Measurements from ENCODE around the gene EIF4G2.
A peak's percentile ranks its signal among the peaks of the same experiment; 100 is the strongest.

The EIF4G2 gene

GRCh38 chr11:10829139-10829538, 20.4 kb upstream of the EIF4G2 start:
- Histone ChIP-seq H3K27ac (ENCODE audit: low read depth, low read length, poor library complexity, severe bottlenecking) (no peak overlapping the region), H3K27me3 (ENCODE audit: insufficient read depth, low read length) (no peaks in the 10 kb centered on the region), H3K4me2 (ENCODE audit: low read length) (no peak overlapping the region), H3K9me3 (ENCODE audit: low read length) (no peaks in the 10 kb centered on the region), H3K4me1 (ENCODE audit: insufficient read depth, low read length, severe bottlenecking) (peaks cover 19% of the 10 kb centered on the region), H3K36me3 (ENCODE audit: insufficient read depth, low read length) (no peaks in the 10 kb centered on the region; the same call in 1 of the 2 replicates), H3K9me2 (ENCODE audit: low read depth, low read length) (no peaks in the 10 kb centered on the region), H3K4me3 (ENCODE audit: low read depth, low read length, poor library complexity, severe bottlenecking) (no peak overlapping the region), H3K79me2 (ENCODE audit: insufficient read depth, low read length) (no peaks in the 10 kb centered on the region), H4K20me1 (ENCODE audit: insufficient read depth, low read length) (no peaks in the 10 kb centered on the region), H3F3A (ENCODE audit: insufficient read depth, low read length) (no peaks in the 10 kb centered on the region), H2AFZ (ENCODE audit: low read length) (no peak overlapping the region), H3K9ac (ENCODE audit: low read length) (no peak overlapping the region)
- TF ChIP-seq CTCF (IDR thresholded peaks at IDR 0.05; ENCODE audit: low read length) (no peak), EZH2 (IDR thresholded peaks at IDR 0.05; ENCODE audit: borderline replicate concordance, low read length) (no peak)

GRCh38 chr11:10828402-10828801, 19.7 kb upstream of the EIF4G2 start:
- no peak overlapping the region for H3K4me2 ChIP-seq (ENCODE audit: low read length)
- H3K9me3 ChIP-seq (ENCODE audit: low read length), result no peaks in the 10 kb centered on the region
- no peaks in the 10 kb centered on the region; the same call in 1 of the 2 replicates for H3K36me3 ChIP-seq (ENCODE audit: insufficient read depth, low read length)
- H4K20me1 ChIP-seq (ENCODE audit: insufficient read depth, low read length), result no peaks in the 10 kb centered on the region
- no peak overlapping the region for H3K4me3 ChIP-seq (ENCODE audit: low read depth, low read length, poor library complexity, severe bottlenecking)
- H3K27me3 ChIP-seq (ENCODE audit: insufficient read depth, low read length), result no peaks in the 10 kb centered on the region
- H3K9ac ChIP-seq (ENCODE audit: low read length), result no peak overlapping the region
- no peaks in the 10 kb centered on the region for H3F3A ChIP-seq (ENCODE audit: insufficient read depth, low read length)
- H3K4me1 ChIP-seq (ENCODE audit: insufficient read depth, low read length, severe bottlenecking), result peaks cover 26% of the 10 kb centered on the region
- no peak overlapping the region for H3K27ac ChIP-seq (ENCODE audit: low read depth, low read length, poor library complexity, severe bottlenecking)
- no peaks in the 10 kb centered on the region for H3K79me2 ChIP-seq (ENCODE audit: insufficient read depth, low read length)
- no peak overlapping the region for H2AFZ ChIP-seq (ENCODE audit: low read length)
- no peaks in the 10 kb centered on the region for H3K9me2 ChIP-seq (ENCODE audit: low read depth, low read length)
- TF ChIP-seq CTCF (IDR thresholded peaks at IDR 0.05; ENCODE audit: low read length) (no peak), EZH2 (IDR thresholded peaks at IDR 0.05; ENCODE audit: borderline replicate concordance, low read length) (no peak)

- Histone ChIP-seq H3K4me2 (ENCODE audit: low read length) (peak overlapping the region; percentile 55), H4K20me1 (ENCODE audit: insufficient read depth, low read length) (no peaks in the 10 kb centered on the region), H2AFZ (ENCODE audit: low read length) (peak overlapping the region; percentile 97), H3K9me3 (ENCODE audit: low read length) (no peaks in the 10 kb centered on the region), H3K27ac (ENCODE audit: low read depth, low read length, poor library complexity, severe bottlenecking) (peak overlapping the region; percentile 45), H3K27me3 (ENCODE audit: insufficient read depth, low read length) (no peaks in the 10 kb centered on the region), H3K36me3 (ENCODE audit: insufficient read depth, low read length) (no peaks in the 10 kb centered on the region; the same call in 1 of the 2 replicates), H3F3A (ENCODE audit: insufficient read depth, low read length) (no peaks in the 10 kb centered on the region), H3K4me1 (ENCODE audit: insufficient read depth, low read length, severe bottlenecking) (peaks cover 33% of the 10 kb centered on the region), H3K9ac (ENCODE audit: low read length) (no peak overlapping the region; the same call in 1 of the 2 replicates), H3K4me3 (ENCODE audit: low read depth, low read length, poor library complexity, severe bottlenecking) (peak overlapping the region; percentile 7), H3K79me2 (ENCODE audit: insufficient read depth, low read length) (no peaks in the 10 kb centered on the region), H3K9me2 (ENCODE audit: low read depth, low read length) (no peaks in the 10 kb centered on the region)
- TF ChIP-seq CTCF (IDR thresholded peaks at IDR 0.05; ENCODE audit: low read length) (no peak), EZH2 (IDR thresholded peaks at IDR 0.05; ENCODE audit: borderline replicate concordance, low read length) (no peak)
These were observed 16.2 kb upstream of the EIF4G2 start for GRCh38 chr11:10824888-10825287.

All from OCI-LY1 (cell line).